ENCODE data around the gene CCDC28B.
"Not testable (repeated sequence)": the region's sequence is repeated elsewhere in the genome, so short reads cannot be mapped to it uniquely, and the experiment has no call there.

Gene CCDC28B

DNA sequence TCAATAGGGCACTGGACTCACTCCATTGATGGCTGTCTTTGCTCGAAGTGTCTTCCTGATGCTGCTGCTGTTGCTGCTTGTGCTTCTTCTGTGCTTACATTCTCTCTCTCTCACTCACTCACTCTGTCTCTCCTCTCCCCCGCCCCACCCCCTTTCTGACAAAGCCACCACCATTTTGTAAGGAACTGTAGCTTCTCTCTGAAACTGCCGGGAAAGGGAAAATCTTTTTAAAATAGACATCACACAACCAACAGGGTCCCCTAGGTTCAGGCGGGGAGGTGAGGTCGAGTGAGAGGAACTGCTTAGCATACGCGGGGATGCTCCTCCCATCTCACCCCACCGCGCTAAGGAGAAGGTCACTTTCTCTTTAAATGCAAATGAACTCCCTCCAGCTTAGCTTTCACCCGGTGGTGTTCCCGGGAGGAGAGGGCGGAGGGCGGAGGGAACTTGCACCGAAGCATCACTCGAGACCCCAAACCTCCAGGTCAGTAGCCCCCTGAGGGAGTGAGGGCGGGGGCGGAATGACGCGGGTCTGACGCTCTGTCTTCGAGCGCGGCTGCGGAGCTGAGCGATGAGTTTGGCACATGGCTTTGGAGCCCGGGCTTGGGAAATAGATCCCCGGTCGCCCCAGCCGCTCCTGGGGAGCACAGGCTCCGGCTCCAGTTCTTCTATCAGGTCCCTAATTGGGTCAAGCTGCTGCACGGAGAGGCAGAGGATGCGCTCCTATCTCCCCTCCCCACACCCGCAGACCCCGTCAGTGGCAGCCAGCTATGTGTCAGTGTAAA is at the start of gene CCDC28B:
Gene CCDC28B, plus strand, starts transcription at position 370 of the 785 bp plus-strand sequence. CDS start 1,341 bp downstream, outside the sequence.
- DNase-seq: peak; percentile 85

DNA sequence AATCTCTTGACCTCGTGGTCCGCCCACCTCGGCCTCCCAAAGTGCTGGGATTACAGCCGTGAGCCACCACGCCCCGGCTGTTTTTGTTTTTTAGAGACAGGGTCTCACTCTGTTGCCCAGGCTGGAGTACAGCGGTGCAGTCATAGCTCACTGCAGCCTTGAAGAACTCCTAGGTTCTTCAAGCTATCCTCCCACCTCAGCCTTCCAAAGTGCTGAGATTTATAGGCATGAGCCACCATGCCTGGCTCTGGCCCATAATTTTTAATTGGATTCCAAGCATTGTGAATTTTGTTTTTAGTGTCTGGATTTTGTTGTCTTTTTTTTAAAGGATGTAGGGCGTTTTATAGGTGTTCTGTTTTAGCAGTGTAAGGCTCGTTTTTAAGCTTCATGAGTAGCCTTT is 49.5 kb upstream of the CCDC28B start:
- DNase-seq: no peak

DNA sequence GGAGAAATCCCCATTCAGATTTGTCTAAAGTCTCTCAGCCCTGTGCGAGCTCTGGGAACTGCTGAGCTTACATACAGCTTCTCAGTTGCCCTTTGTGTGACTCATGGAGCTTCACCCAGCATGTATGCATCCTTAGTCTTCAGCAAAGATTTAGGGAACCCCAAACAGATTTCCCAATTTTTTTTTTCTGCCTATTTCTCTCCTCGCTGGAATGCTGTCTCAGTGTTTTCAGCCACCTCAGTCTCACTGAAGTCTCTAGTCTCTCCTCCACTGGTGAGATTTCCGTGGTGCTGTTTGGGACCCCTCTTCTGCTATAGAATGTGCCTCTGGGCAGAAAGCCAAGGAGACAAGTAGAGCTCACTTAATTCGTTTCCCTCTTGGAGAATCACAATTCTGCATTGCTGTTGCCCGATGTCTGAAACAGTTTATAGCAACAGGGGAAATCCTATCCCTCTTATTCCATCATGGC is 49.0 kb upstream of the CCDC28B start:
- no peak for DNase-seq

DNA sequence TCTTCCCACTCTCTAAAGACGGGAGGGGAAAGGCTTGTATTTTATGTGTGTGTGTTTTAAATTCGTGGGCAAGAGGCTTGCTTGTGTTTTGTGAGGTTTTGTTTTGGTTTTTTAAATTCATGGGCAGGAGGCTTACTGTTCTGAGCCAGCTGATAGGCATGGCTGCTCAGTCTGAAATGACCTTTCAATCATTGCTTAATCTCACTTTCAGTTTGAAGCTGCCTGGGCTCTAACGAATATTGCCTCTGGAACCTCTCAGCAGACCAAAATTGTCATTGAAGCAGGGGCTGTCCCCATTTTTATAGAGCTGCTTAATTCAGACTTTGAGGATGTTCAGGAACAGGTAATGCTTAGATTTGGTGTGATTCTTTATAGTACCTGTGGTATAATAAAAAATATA is 41.2 kb upstream of the CCDC28B start:
- DNase-seq: no peak

DNA sequence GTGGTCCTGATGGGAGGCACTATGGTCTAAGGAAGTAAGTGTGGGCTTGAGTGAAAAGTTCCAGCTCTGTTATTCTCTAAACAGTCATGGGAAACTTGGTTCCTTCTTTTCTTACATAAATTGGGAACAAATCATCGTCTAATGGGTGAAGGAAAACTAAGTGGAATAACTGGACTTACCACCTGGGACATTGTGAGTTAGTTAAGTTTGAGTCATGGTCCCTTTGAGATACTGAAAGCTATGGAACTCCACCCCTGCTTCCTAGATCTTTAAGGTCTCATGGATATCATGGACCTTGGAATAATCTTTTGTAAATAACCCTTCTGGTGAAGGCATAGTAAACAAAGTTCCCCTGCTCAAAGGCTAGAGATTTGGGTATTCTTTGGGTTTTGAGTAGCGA is 37.0 kb upstream of the CCDC28B start:
- DNase-seq: no peak

- DNase-seq: not testable (repeated sequence)
Observed at GRCh38 chr1:32165633-32166032, 34.8 kb upstream of the CCDC28B start.

DNA sequence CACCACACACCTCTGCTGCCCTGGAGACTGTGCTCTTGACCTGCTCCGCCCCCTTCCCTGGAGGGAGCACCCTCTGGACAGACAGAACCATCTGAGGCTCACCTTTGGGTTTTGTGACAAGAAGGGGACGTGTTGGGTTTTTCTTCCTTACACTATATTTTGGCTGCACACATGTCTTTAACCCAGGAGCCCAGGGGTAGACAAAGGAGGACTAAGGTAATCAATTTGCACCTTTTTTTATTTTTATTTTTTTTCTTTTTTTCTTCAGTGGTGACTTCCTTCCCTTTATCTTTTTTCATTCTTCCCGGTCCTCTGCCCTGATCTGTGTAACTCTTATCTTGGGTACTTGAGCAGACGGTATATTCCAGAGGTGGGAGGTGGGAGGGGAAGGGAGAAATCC is 29.4 kb upstream of the CCDC28B start:
- DNase-seq: no peak

DNA sequence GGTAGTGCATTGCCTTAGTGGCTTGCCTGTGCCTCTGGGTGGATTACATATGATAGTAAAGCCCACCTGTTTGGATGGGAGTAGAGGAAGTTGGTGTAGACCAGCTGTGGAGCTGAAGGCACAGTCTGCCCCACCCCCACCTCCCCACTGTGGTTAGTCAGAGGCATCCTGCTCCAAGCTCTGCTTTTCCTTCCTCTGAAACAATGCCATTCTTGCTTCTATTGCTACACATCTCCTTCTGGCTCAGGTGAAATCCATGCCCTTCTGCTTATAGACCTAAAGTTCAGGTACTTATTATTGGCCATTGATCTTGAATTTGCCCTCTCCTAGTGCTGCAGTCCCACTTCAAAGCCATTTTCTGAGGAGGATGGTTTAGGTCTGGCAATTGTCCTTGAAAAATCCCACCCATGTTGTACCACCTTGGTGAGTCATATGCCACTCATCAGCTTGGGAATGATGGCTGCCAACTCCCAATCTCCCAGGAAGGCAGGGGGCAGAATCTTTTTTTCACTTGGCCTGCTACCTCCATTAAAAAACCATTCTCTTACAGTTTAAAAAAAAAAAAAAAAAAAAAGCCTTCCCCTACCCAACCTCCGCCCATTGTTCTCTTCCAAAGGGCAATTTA is 27.7 kb upstream of the CCDC28B start:
- no peak for DNase-seq

- peak; percentile 54 for DNase-seq
Observed at GRCh38 chr1:32178380-32179192, 21.8 kb upstream of the CCDC28B start.

DNA sequence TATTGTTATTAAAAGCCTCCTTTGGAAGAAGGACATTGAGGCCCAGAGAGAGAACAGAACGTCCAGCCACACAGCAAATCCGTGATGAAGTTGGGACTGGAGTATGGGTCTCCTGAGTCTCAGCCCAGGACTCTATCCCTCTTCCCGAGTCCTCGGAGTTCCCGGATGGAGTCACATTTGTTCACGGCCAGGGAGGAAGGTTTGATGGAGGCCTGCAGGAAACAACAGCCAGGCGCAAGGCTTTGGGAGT is 21.3 kb upstream of the CCDC28B start:
- no peak for DNase-seq

- peak; percentile 98 for DNase-seq
Observed at GRCh38 chr1:32179443-32180185, 20.8 kb upstream of the CCDC28B start, which contains the start of gene TXLNA. TXLNA (plus strand) TSS chr1:32179675; CDS start chr1:32180346, 671 bp downstream.

DNA sequence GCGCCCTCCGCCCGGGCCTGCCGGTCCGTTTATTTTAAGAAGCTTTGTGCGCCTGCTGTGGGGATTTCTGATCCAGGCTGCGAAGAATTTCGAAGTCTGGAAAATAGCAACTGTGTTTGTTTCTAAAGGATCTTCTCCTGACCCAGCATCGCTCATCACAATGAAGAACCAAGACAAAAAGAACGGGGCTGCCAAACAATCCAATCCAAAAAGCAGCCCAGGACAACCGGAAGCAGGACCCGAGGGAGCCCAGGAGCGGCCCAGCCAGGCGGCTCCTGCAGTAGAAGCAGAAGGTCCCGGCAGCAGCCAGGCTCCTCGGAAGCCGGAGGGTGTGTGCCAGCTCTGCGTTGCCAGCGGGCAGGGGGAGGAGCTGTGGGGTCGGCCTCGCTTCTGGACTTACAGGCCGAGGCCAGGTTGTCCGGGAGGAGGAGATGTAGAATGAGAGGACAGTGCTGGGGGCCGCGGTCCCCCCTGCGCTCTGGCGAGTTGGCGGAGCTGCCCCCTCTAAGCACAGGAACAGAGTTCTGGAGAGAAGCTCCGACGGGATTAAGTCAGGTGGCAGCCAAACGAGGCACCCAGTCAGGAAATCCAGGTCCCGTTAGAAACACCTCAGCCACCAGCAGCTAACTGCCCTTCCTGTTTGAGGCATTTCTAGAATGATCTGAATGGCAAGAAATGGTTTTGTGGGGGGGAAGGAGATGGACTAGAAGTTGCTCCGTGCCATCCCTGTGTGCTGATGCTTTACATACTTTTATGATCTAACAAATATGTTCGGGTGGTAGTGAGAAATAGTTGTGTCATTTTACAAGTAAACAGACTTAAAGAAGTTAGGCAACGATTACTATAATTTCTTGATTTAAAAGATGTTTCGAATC is 20.0 kb upstream of the CCDC28B start:
- DNase-seq: peak; percentile 74

DNA sequence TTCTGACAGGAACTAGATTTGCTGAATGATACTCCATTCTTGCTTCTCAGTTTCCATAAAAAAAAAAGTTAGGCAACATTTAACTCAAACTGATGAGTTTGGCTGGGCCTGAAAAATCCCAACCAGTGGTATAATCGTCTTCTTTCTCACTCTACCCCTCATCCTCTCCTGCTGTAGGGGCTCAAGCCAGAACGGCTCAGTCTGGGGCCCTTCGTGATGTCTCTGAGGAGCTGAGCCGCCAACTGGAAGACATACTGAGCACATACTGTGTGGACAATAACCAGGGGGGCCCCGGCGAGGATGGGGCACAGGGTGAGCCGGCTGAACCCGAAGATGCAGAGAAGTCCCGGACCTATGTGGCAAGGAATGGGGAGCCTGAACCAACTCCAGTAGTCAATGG is 19.3 kb upstream of the CCDC28B start:
- DNase-seq: no peak

DNA sequence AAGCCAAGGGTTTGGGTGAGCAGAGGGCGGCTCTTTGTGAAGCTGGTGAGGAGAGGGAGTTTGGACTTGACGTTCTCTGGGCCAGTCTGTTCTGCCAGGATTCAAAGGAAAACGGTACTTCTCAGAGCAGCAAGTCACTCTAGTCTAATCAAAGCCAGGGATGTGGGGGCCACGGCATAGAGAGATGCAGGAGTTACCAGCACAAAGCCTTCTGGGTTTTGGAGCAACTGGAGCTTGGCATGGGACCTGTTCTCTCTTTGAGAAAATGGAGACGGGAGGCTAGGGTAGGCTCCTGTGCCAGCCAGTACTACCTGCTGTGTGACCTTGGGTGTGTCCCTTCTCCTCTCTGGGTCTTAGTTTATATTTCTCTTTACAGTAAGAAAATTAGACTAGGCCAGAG is 18.8 kb upstream of the CCDC28B start:
- no peak for DNase-seq

DNA sequence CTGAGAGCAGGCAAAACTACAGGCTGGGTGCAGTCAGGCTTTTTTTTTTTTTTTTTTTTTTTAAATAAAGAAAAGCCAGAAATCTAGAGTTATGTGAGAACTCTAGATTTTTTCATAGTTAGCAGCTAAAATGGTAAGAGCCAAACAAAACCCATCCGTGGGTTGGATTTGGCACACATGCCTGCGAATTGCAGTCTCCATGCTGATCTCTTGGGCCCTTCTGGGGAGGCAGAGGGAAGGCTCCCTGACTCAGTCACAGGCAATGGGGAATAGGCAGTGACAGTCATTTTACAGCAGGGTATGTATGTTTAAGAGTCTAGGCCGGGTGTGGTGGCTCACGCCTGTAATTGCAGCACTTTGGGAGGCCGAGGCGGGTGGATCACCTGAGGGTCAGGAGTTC is 18.3 kb upstream of the CCDC28B start:
- DNase-seq: no peak

GRCh38 chr1:32184650-32185049 is 15.7 kb upstream of the CCDC28B start:
- no peak for DNase-seq

GRCh38 chr1:32186077-32186476 is 14.3 kb upstream of the CCDC28B start:
- DNase-seq: no peak

DNA sequence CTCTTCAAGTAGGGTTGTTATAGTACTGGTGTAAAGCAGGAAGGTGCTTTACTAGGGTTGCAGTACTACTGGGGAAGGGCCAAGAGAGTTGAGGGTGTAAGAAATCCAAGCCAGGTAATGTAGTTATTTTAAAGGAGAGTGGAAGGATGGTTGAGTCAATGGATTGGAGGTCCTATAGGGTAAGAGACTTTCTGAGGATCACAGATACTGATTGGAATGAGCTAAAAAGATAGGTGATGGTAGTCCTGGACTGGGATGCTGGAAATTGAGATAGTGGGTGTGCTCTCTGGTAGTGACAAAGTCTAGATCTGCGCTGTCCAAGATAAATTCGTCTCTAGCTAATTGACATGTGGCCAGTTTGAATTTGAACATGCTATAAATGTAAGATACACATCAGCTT is 13.9 kb upstream of the CCDC28B start:
- no peak for DNase-seq

DNA sequence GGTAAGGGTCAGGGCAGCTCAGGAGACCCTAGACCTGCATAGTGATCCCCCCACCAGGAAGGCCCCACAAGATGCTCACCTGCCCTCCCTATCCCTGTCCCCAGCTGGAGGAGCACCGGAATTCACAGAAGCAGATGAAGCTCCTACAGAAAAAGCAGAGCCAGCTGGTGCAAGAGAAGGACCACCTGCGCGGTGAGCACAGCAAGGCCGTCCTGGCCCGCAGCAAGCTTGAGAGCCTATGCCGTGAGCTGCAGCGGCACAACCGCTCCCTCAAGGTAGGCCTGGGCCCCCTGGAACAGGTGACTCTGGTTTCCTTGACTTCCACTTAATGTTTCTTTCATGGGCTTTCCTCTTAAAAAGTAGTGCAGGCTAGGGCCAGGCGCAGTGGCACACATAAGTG is 12.5 kb upstream of the CCDC28B start:
- DNase-seq: no peak

DNA sequence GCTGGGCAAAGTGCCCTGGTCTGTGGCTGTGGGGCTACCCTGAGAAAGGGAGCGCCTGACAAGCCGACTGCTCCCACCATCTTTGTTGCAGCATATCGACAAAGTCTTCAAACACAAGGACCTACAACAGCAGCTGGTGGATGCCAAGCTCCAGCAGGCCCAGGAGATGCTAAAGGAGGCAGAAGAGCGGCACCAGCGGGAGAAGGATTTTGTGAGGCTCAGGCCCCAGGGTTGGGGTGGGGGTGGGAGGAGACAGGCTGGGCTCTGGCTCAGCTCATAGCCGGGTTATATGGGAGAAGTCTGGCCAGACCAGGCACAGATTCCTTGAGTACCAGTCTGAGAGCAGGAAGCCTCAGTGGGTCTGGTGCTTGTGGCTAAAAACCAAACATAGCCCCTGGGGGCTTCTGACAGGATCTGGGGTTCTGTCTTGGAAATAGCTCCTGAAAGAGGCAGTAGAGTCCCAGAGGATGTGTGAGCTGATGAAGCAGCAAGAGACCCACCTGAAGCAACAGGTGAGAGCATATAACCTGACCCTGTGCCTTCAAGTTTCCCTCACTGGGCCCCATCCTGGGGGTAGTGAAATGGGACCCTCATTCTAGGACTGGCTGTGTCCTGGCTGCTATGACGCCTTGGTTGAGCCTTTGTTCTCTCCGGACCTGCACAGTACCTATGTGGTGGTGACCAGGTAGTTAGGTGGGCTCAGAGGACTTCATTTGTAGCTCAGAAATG is 8.0 kb upstream of the CCDC28B start:
- DNase-seq: no peak

DNA sequence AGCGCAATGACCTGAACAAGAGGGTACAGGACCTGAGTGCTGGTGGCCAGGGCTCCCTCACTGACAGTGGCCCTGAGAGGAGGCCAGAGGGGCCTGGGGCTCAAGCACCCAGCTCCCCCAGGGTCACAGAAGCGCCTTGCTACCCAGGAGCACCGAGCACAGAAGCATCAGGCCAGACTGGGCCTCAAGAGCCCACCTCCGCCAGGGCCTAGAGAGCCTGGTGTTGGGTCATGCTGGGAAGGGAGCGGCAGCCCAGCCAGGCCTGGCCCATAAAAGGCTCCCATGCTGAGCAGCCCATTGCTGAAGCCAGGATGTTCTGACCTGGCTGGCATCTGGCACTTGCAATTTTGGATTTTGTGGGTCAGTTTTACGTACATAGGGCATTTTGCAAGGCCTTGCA is 5.4 kb upstream of the CCDC28B start:
- DNase-seq: no peak
